Colonic mucosa (tissue), 4 donors: ENCODE measurements around the gene RAB3B. TPM values are rescaled to one million over a fixed set of nuclear protein-coding genes. Genes with fewer than 3 reads are reported as not detected.

ENCODE experiments used
- DNase-seq: peaks from one replicate; pipeline ENCODE4 v3.0.0-alpha.2; 2020
- H3K27ac ChIP-seq: fragments of 200-600 bp; one replicate; pipeline ENCODE4 v1.8.0; 2021
- H3K27me3 ChIP-seq: fragments of 200-600 bp; one replicate; pipeline ENCODE4 v1.8.0; 2021
- H3K36me3 ChIP-seq: fragments of 200-600 bp; one replicate; pipeline ENCODE4 v1.8.0; 2021
- H3K4me1 ChIP-seq: fragments of 200-600 bp; one replicate; pipeline ENCODE4 v1.8.0; 2021; ENCODE audit warnings: mild to moderate bottlenecking
- H3K4me3 ChIP-seq: fragments of 200-600 bp; one replicate; pipeline ENCODE4 v1.8.0; 2021
- H3K9ac ChIP-seq, 2 donors: one replicate each; pipeline ENCODE4 v1.7.0; 2013; ENCODE audit warnings: control low read depth in 2 of 2, low read depth in 2 of 2, low read length in 2 of 2
- H3K9me3 ChIP-seq: fragments of 200-600 bp; one replicate; pipeline ENCODE4 v1.8.0; 2021
- intact Hi-C: fragments of 100-400 bp; cut with DNase I; formaldehyde crosslinking; loops from one replicate; pipeline ENCODE4 v1.14.1; 2022
- total RNA-seq, 2 donors: library from RNA; stranded (reverse); fragmentation: NEBNext Ultra II Directional in 1 of 2; extraction: Animal tissue kit (Norgen Biotek cat#: 25700) in 1 of 2; gene quantifications; one replicate each; pipeline ENCODE4 v1.2.1, GENCODE V29; 2021
- TF ChIP-seq, protein P1 (sequence below): fragments of 200-600 bp; IDR thresholded peaks from one replicate; pipeline ENCODE4 v1.8.0; 2022; ENCODE audit warnings: antibody characterized with exemption, mild to moderate bottlenecking
- donor health status: healthy.
- donor health status: DM: no; HTN: no; CAD: no.
- donor health status: DM: no; HTN: no; CAD: no.

The RAB3B gene
- total RNA-seq, 2 donors from 2014 or later: 3.6 to 6.0 TPM

DNA sequence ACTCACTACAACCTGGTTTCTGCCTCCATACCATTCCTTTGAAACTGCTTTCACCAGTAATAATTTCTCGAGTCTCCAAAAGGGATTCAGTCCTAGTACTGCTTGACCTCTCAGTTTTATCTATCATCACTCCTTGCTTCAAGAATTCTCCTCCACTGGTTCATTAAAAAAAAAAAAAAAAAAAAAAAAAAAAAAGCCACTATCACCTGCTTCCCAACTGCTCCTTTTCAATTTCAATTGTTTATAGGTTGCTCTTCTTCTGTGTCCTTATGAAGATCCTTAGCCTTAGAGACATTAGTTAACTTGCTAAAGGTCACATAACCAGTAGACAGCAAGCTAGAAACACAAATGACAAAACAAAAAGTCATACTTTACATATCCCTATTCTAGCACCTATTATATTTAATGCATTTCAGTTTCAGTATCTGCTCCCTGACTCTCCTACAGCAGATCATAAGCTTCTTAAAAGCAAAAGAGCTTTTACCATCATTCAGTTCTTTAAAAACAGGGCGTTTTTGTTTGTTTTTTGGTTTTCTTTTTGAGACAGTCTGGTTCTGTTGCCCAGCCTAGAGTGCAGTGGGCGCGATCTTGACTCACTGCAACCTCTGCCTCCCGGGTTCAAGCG, 119.0 kb downstream of the RAB3B start:
- DNase-seq: no peak

DNA sequence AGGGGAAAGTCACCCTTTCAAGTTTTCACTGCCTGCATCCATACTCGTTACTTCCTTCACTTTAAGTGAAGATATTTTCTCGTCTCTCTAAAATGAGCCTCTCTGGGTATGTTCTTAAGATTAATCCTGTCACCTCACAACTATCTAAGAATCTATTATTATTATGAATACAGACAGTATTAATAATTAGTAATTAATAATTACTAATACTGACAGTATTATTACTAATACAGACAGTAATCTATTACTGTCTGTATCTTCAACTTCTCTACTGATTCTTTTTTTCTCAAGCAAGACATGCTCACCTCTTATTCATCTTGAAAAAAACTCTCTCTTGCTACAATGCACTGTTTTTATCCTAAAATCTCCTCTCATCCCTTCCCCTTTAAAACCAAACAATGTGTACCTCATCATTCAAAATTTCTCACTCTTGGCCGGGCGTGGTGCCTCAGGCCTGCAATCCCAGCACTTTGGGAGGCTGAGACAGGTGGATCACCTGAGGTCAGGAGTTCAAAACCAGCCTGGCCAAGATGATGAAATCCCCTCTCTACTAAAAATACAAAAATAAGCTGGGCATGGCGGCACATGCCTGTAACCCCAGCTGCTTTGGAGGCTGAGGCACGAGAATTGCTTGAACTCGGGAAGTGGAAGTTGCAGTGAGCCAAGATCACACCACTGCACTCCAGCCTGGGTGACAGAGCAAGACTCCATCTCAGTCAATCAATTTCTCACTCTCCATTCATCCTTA, 119.7 kb downstream of the RAB3B start:
- Histone ChIP-seq H3K27ac (no peak overlapping the region), H3K36me3 (no peaks in the 10 kb centered on the region), H3K4me3 (no peak overlapping the region), H3K9me3 (no peaks in the 10 kb centered on the region), H3K27me3 (no peaks in the 10 kb centered on the region), H3K4me1 (peaks cover 3% of the 10 kb centered on the region), H3K9ac (no peak overlapping the region)
- DNase-seq: no peak
- TF ChIP-seq, protein P1, sequence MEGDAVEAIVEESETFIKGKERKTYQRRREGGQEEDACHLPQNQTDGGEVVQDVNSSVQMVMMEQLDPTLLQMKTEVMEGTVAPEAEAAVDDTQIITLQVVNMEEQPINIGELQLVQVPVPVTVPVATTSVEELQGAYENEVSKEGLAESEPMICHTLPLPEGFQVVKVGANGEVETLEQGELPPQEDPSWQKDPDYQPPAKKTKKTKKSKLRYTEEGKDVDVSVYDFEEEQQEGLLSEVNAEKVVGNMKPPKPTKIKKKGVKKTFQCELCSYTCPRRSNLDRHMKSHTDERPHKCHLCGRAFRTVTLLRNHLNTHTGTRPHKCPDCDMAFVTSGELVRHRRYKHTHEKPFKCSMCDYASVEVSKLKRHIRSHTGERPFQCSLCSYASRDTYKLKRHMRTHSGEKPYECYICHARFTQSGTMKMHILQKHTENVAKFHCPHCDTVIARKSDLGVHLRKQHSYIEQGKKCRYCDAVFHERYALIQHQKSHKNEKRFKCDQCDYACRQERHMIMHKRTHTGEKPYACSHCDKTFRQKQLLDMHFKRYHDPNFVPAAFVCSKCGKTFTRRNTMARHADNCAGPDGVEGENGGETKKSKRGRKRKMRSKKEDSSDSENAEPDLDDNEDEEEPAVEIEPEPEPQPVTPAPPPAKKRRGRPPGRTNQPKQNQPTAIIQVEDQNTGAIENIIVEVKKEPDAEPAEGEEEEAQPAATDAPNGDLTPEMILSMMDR: no peak
- intact Hi-C loops: no loop called here

More for the DNA sequence above, 119.0 kb downstream of the RAB3B start:
- Histone ChIP-seq H3K36me3 (no peaks in the 10 kb centered on the region), H3K4me1 (peaks cover 3% of the 10 kb centered on the region), H3K27ac (no peak overlapping the region), H3K4me3 (no peak overlapping the region), H3K9ac (no peak overlapping the region), H3K9me3 (no peaks in the 10 kb centered on the region), H3K27me3 (no peaks in the 10 kb centered on the region)
- TF ChIP-seq, protein P1: no peak
- intact Hi-C loops: no loop called here

DNA sequence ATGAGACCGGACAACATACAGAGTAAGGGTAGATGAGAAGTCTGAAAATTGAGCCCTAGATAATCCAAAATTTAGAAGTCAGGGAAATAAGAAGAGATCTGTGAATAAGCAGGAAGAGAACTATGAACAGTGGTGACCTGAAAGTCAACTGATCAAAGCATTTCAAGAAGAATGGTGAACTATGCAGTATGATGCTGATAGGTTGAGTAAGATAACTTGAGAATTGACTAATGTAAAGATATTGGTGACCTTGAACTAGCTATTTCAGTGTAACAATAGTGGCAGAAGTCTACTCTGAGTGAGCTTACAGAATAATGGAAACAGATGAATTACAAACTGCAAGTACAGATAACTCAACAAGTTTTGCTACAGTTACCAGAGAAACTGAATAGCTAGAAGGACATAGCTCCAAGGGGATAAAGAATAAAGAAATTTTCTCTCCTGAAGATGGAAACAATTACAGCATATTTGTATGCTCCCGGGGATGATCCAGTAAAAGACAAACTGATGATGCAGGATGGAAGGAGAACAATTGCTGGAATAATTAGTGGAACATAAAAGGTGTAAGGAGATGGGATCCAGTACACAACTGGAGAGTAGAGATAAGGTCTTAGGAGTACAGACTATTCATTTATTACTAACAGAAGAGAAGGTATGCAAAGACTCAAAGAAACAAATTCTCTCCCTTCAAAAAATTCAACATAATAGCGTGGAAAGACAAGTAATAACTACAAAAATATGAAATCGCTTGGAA, 122.8 kb downstream of the RAB3B start:
- intact Hi-C loops: no loop called here
- Histone ChIP-seq H3K27me3 (no peaks in the 10 kb centered on the region), H3K4me1 (no peaks in the 10 kb centered on the region), H3K9me3 (no peaks in the 10 kb centered on the region), H3K27ac (no peak overlapping the region), H3K4me3 (no peak overlapping the region), H3K36me3 (no peaks in the 10 kb centered on the region), H3K9ac (no peak overlapping the region)
- TF ChIP-seq, protein P1: no peak
- DNase-seq: no peak

DNA sequence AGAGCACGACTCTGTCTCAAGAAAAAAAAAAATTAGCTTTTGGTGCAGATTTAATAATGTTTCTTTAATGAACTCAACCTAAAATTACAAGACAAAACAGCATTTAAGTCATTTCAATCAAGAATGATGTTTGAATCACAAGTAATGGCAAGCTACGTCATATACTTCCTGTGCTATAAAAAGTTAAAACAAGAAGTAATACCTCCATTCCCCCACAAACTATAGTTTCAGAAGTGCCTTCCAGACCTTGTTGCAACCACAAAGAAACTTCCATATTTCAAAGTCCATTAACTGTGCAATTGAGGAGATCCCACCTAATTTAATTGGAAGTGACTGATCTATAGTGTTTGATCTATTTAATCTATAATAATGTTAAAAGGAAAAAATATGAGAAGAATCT, 127.1 kb downstream of the RAB3B start:
- TF ChIP-seq, protein P1: no peak
- Histone ChIP-seq H3K27ac (no peak overlapping the region), H3K9me3 (no peaks in the 10 kb centered on the region), H3K4me1 (no peaks in the 10 kb centered on the region), H3K9ac (no peak overlapping the region), H3K36me3 (no peaks in the 10 kb centered on the region), H3K27me3 (no peaks in the 10 kb centered on the region), H3K4me3 (no peak overlapping the region)
- DNase-seq: no peak
- intact Hi-C loops: no loop called here

DNA sequence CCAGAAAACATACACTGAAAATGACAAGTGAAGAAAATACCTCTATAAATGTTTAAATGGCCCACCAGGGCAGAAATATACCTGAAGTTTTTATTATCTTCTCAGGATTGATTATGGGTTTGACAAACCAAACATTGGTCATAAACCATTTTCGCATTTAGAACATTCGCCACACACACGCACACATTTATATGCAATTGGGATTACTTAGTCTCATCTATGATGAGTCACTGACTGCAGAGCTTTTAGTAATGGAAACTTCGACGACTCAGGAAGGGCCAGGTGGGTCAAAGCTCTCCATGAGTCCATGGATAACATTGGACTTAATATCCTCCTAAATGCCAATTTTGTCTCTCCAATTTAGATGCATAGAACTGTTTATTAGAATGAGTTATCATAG, 128.8 kb downstream of the RAB3B start:
- H3K36me3 ChIP-seq: no peaks in the 10 kb centered on the region
- H3K9ac ChIP-seq: no peak overlapping the region
- DNase-seq: no peak
- intact Hi-C loops: no loop called here
- H3K4me3 ChIP-seq: no peak overlapping the region
- TF ChIP-seq, protein P1: no peak
- H3K27me3 ChIP-seq: no peaks in the 10 kb centered on the region
- no peaks in the 10 kb centered on the region for H3K4me1 ChIP-seq
- H3K9me3 ChIP-seq: no peaks in the 10 kb centered on the region
- no peak overlapping the region for H3K27ac ChIP-seq
